Adrenal gland (tissue), 12 donors: ENCODE measurements around the gene KCTD11. TPM values are rescaled to one million over a fixed set of nuclear protein-coding genes. Genes with fewer than 3 reads are reported as not detected.

ENCODE experiments used
- DNase-seq, 7 donors: peaks; one replicate each; pipeline ENCODE4 v3.0.0-alpha.2; 2019 to 2020
- H3K27ac ChIP-seq, 5 donors: fragments of 200-600 bp; sonication (generic) in 4 of 5; 1 replicate in 3 of 5; 2 replicates in 2 of 5; pipeline versions ENCODE4 v1.5.1 to v1.8.0; 2016 to 2020; ENCODE audit warnings: mild to moderate bottlenecking in 1 of 5
- H3K27me3 ChIP-seq: fragments of 200-600 bp; 2 replicates; pipeline ENCODE4 v1.8.0; 2021
- H3K36me3 ChIP-seq, 2 donors: fragments of 200-600 bp; replicated peaks in 1 of 2; 1 replicate in 1 of 2; 2 replicates in 1 of 2; pipeline versions ENCODE4 v1.5.1 to v1.8.0; 2018 to 2022
- H3K4me1 ChIP-seq, 2 donors: fragments of 200-600 bp; replicated peaks in 1 of 2; 1 replicate in 1 of 2; 2 replicates in 1 of 2; pipeline versions ENCODE4 v1.5.1 to v1.8.0; 2018 to 2021
- H3K4me3 ChIP-seq, 4 donors: fragments of 200-600 bp; sonication (generic) in 3 of 4; one replicate each; pipeline ENCODE4 v1.5.1; 2016 to 2018
- H3K9me3 ChIP-seq, 3 donors: fragments of 200-600 bp; sonication (generic) in 1 of 3; replicated peaks in 1 of 3; 1 replicate in 2 of 3; 2 replicates in 1 of 3; pipeline versions ENCODE4 v1.5.1 to v1.8.0; 2016 to 2021
- POLR2A ChIP-seq, 2 donors: fragments of 450-650 bp; IDR thresholded peaks; one replicate each; pipeline ENCODE4 v1.6.1; 2017; ENCODE audit warnings: antibody characterized with exemption in 2 of 2, mild to moderate bottlenecking in 2 of 2, moderate library complexity in 1 of 2
- WGBS, 4 donors: extraction: QIAGEN DNeasy Blood & Tissue Kit in 2 of 4; methylation state at CpG; one replicate each; pipeline versions ENCODE4 v1.1.5 to v1.1.7; 2013 to 2017; 5-methylcytosine and 5-hydroxymethylcytosine counted together
- intact Hi-C, 2 donors: fragments of 100-400 bp; cut with DNase I; formaldehyde crosslinking; loops; one replicate each; pipeline versions ENCODE4 v1.14.1 to v1.15.0; 2022 to 2023
- polyA plus RNA-seq, 3 donors: library from polyadenylated mRNA; stranded (reverse); fragments of 200-250 nt in 2 of 3; fragments of 350-450 nt in 1 of 3; fragmentation: Illumina TruSeq in 1 of 3; extraction: RNeasy Lipid Tissue Mini Kit (QIAGEN cat#74804) in 1 of 3; gene quantifications; one replicate each; pipeline ENCODE4 v1.2.3, GENCODE V29; 2013 to 2014
- total RNA-seq, 9 donors: library from RNA; depleted of rRNA in 4 of 9; stranded (reverse); fragments of >200 nt in 4 of 9; fragments of 120-200 nt in 1 of 9; fragmentation: NEBNext Ultra II Directional in 1 of 9; extraction: Animal tissue kit (Norgen Biotek cat#: 25700) in 1 of 9; gene quantifications; one replicate each; pipeline versions ENCODE4 v1.1.0 to v1.2.4, GENCODE V29; 2013 to 2023
- TF ChIP-seq, protein P1 (sequence below), 6 experiments: fragments of 450-650 bp in 4 of 6; fragments of 200-600 bp in 2 of 6; sonication (generic) in 1 of 6; IDR thresholded peaks; 1 replicate in 5 of 6; 2 replicates in 1 of 6; pipeline versions ENCODE4 v1.5.1 to v1.8.0; 2016 to 2021; ENCODE audit warnings: antibody characterized with exemption in 6 of 6, mild to moderate bottlenecking in 2 of 6, moderate library complexity in 1 of 6
- donor health status: healthy with polysubstance abuse.
- donor health status: Bipolar disorder and iron deficiency.
- donor health status: DM: yes; HTN: yes; CAD: no.
- donor health status: DM: no; HTN: no; CAD: no.
- donor health status: DM: no; HTN: no; CAD: no.
- donor health status: DM: yes; HTN: yes; CAD: no.

The KCTD11 gene
- total and polyA plus RNA-seq, 12 donors: 5.2 to 13.8 (median 10.3) TPM

DNA sequence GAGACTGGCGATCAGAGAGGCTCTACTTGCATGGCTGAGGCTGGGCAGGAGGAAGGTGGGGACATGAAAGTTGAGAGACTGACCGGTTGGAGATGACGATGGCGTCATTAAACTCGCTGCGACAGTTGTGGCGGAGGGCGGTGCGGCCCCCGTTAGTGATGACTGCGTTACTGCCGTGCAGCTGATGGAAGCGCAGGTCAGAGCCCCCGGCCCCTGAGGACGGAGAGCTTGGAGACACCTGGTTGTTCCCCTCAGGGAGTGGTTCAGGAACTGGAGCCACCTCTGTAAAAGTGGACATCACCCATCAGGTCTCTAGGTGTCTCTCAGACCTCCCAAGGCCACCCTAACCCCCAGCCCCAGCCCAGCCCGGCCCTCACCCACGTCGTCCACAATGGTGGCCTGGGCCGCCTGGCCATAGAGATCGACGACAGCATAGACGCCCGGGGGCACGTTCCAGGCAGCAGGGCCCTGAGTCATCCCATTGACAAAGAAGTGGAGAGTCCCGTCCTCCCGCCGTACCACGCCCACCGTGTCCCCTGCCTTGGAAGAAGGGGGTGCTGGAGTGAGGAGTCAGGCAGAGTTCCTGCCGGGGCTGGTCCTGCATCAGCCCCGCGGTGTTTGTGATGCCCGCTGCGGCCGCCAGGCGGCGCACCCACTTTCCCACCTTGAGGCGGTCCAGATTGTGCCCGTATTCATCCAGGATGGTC is 28.1 kb upstream of the KCTD11 start:
- Histone ChIP-seq H3K27me3 (no peaks in the 10 kb centered on the region), H3K4me3 (no peak overlapping the region), H3K9me3 (no peaks in the 10 kb centered on the region), H3K27ac (no peak overlapping the region), H3K36me3 (peaks cover 0 to 63% of the 10 kb centered on the region in 2 donors), H3K4me1 (peaks cover 0 to 11% of the 10 kb centered on the region in 2 donors)
- intact Hi-C loops: loop anchor here in 1 of 2 donors (2.0 kb wide), 1 partner anchor 75 kb away; no protein-coding TSS in a partner anchor
- DNase-seq: peak in 2 of 7 donors; percentile 70 to 71
- 57 to 89% (median 73%) methylated on average over 13 to 39 of the region's 39 CpGs for WGBS, 4 donors
- no peak for TF ChIP-seq POLR2A (IDR thresholded peaks at IDR 0.05)
- TF ChIP-seq, protein P1, sequence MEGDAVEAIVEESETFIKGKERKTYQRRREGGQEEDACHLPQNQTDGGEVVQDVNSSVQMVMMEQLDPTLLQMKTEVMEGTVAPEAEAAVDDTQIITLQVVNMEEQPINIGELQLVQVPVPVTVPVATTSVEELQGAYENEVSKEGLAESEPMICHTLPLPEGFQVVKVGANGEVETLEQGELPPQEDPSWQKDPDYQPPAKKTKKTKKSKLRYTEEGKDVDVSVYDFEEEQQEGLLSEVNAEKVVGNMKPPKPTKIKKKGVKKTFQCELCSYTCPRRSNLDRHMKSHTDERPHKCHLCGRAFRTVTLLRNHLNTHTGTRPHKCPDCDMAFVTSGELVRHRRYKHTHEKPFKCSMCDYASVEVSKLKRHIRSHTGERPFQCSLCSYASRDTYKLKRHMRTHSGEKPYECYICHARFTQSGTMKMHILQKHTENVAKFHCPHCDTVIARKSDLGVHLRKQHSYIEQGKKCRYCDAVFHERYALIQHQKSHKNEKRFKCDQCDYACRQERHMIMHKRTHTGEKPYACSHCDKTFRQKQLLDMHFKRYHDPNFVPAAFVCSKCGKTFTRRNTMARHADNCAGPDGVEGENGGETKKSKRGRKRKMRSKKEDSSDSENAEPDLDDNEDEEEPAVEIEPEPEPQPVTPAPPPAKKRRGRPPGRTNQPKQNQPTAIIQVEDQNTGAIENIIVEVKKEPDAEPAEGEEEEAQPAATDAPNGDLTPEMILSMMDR (IDR thresholded peaks at IDR 0.05): peak; percentile 62 to 79 (median 70)

DNA sequence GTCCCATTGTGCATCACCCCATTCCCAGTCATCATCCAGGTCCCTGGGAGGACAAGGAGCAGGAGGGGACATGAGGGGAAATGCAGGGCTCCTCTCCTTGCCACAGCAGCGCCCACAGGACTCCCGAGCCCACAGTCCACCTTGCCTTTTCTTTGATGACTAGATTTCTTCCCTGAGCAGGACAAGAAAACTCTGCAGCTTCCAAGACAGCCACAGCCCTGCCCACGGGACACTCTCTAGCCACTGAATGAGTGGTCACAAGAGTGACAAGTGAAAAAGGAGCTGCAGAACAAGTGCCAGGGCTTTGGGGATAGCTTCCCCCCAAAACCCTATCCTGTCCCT is 27.6 kb upstream of the KCTD11 start:
- no peak overlapping the region for H3K27ac ChIP-seq
- no peak overlapping the region for H3K4me3 ChIP-seq
- H3K27me3 ChIP-seq: no peaks in the 10 kb centered on the region
- peaks cover 0 to 11% of the 10 kb centered on the region in 2 donors for H3K4me1 ChIP-seq
- TF ChIP-seq, protein P1 (IDR thresholded peaks at IDR 0.05): peak in 1 of 6 experiments; percentile 6
- no peak for TF ChIP-seq POLR2A (IDR thresholded peaks at IDR 0.05)
- DNase-seq: no peak
- 77 to 90% (median 86%) methylated on average over 1 to 3 of the region's 3 CpGs for WGBS, 4 donors
- no peaks in the 10 kb centered on the region for H3K9me3 ChIP-seq
- intact Hi-C loops: no loop called here
- H3K36me3 ChIP-seq: peaks cover 0 to 61% of the 10 kb centered on the region in 2 donors

DNA sequence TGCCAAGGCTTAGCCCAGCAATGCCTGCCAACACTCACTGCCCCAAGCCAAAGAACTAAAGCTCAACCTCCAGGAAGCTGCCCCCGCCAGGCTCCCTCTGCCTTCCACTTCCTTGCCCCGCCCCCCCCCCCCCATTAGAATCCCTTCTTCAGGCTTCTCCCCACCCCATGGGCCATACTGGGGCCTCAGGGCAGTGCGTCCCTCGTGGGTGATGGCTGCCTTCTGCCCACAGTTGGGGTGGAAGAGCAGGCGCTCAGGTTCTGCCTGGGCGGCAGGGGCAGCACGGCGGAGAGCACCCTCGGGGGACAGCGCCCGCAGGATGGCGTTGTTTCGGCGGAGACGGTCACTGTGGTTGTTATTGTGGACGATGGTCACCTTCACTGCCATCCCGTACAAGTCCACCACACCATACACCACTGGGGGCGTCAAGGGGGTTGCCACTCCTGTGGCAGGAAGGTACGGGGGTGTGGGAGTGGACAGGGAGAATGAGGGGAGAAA is 26.9 kb upstream of the KCTD11 start:
- H3K36me3 ChIP-seq: peaks cover 0 to 59% of the 10 kb centered on the region in 2 donors
- H3K4me1 ChIP-seq: peaks cover 0 to 11% of the 10 kb centered on the region in 2 donors
- TF ChIP-seq, protein P1 (IDR thresholded peaks at IDR 0.05): no peak
- no peak for TF ChIP-seq POLR2A (IDR thresholded peaks at IDR 0.05)
- no peak for DNase-seq
- no peak overlapping the region for H3K27ac ChIP-seq
- intact Hi-C loops: no loop called here
- no peaks in the 10 kb centered on the region for H3K9me3 ChIP-seq
- no peak overlapping the region for H3K4me3 ChIP-seq
- no peaks in the 10 kb centered on the region for H3K27me3 ChIP-seq
- WGBS, 4 donors: 91 to 96% (median 92%) methylated on average over 16 to 19 of the region's 19 CpGs

DNA sequence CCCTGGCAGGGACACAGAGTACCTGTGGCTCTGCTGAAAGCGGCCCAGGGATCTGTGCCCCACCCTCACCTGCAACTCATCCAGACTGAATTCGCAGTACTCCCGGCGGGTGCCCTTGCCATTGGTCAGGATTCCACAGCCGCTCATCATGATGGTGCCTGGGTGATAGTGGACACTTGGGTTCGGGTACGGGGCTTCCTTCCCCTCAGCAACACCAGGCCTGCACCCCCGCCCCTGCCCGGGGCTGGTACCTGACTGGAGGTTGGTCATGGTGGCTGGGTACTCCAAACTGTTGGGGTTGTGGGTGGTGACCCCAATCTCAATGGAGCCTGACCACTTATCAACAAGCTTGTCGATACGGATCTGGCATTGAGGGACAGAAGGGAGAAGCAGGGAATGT is 25.8 kb upstream of the KCTD11 start:
- H3K4me1 ChIP-seq: peaks cover 4 to 17% of the 10 kb centered on the region in 2 donors
- TF ChIP-seq, protein P1 (IDR thresholded peaks at IDR 0.05): no peak
- no peak for TF ChIP-seq POLR2A (IDR thresholded peaks at IDR 0.05)
- H3K9me3 ChIP-seq: no peaks in the 10 kb centered on the region
- H3K27me3 ChIP-seq: no peaks in the 10 kb centered on the region
- peaks cover 0 to 48% of the 10 kb centered on the region in 2 donors for H3K36me3 ChIP-seq
- DNase-seq: no peak
- H3K27ac ChIP-seq: no peak overlapping the region
- H3K4me3 ChIP-seq: no peak overlapping the region
- intact Hi-C loops: no loop called here
- 90 to 95% (median 92%) methylated on average over 6 to 11 of the region's 11 CpGs for WGBS, 4 donors
